NCI-H1105 treated with DMSO at 0.1 percent for 48 hours (cell line): ENCODE measurements around the gene COX7A2.

Experiments used
- DNase-seq: peaks from one replicate; lab custom pipeline; 2025; lab: John Stamatoyannopoulos, UW

Gene COX7A2

GRCh38 chr6:75268121-75268987, 24.8 kb upstream of the COX7A2 start:
- no peak for DNase-seq

GRCh38 chr6:75267461-75267860, 23.9 kb upstream of the COX7A2 start:
- DNase-seq = no peak

GRCh38 chr6:75266716-75267291, 23.2 kb upstream of the COX7A2 start:
- peak; percentile 50 for DNase-seq

- DNase-seq = no peak
These were observed 19.8 kb upstream of the COX7A2 start for GRCh38 chr6:75263401-75263750.

GRCh38 chr6:75262716-75263400, 19.3 kb upstream of the COX7A2 start:
- no peak for DNase-seq

GRCh38 chr6:75261299-75261698, 17.7 kb upstream of the COX7A2 start:
- no peak for DNase-seq

- no peak for DNase-seq
These were observed 13.9 kb upstream of the COX7A2 start for GRCh38 chr6:75257343-75258087.

GRCh38 chr6:75250552-75250951, 7.0 kb upstream of the COX7A2 start:
- no peak for DNase-seq

- no peak for DNase-seq
These were observed 6.2 kb upstream of the COX7A2 start for GRCh38 chr6:75249837-75250236.

GRCh38 chr6:75246386-75246785, 2.8 kb upstream of the COX7A2 start:
- DNase-seq = no peak

GRCh38 chr6:75244063-75244584, 523 bp upstream of the COX7A2 start:
- DNase-seq = peak; percentile 30

- no peak for DNase-seq
These were observed 7.0 kb downstream of the COX7A2 start for GRCh38 chr6:75236630-75237029.

GRCh38 chr6:75235271-75235670, 8.3 kb downstream of the COX7A2 start:
- no peak for DNase-seq

GRCh38 chr6:75234126-75234865, 9.3 kb downstream of the COX7A2 start:
- DNase-seq = no peak

- no peak for DNase-seq
These were observed 10.4 kb downstream of the COX7A2 start for GRCh38 chr6:75233092-75233615.

- peak; percentile 13 for DNase-seq
These were observed 12.9 kb downstream of the COX7A2 start for GRCh38 chr6:75230484-75231325.

GRCh38 chr6:75224303-75224926, 19.2 kb downstream of the COX7A2 start:
- no peak for DNase-seq

- no peak for DNase-seq
These were observed 20.2 kb downstream of the COX7A2 start for GRCh38 chr6:75223428-75223827.

- DNase-seq = no peak
These were observed 21.3 kb downstream of the COX7A2 start for GRCh38 chr6:75222261-75222660.

- no peak for DNase-seq
These were observed 22.5 kb downstream of the COX7A2 start for GRCh38 chr6:75221116-75221515.
